ENCODE measurements around the gene ARHGAP22. TPM values are rescaled to one million over a fixed set of nuclear protein-coding genes. Genes with fewer than 3 reads are reported as not detected.

ARHGAP22 gene
- total and polyA plus RNA-seq, 2 of the 4 experiments (the other 2 are of a cell fraction), result 28.3 to 30.2 TPM

GRCh38 chr10:48487244-48487643, 117.6 kb downstream of the ARHGAP22 start:
- H3K79me1 ChIP-seq (ENCODE audit: low read depth in 1 of 2, low read length in 2 of 2), result peaks cover 17 to 45% of the 10 kb centered on the region in 2 experiments; a peak in 3 of 4 replicates
- H3K18ac ChIP-seq (ENCODE audit: low read depth, low read length), result no peak overlapping the region
- H4K20me1 ChIP-seq (ENCODE audit: insufficient read depth, low read length), result peaks cover 10% of the 10 kb centered on the region; the same call in 1 of the 2 replicates
- in situ Hi-C loops (cut with MboI; ENCODE audit: low sequenced_read_pairs), result no loop called here
- no peak overlapping the region for H2BK20ac ChIP-seq (ENCODE audit: low read depth, low read length)
- H2AK9ac ChIP-seq (replicated peaks; ENCODE audit: low read depth, low read length, poor library complexity), result no peak overlapping the region
- no CpG with 5 or more reads among the region's 1 CpG for WGBS, 2 experiments (ENCODE audit: extremely low coverage in 2 of 2, insufficient read length in 1 of 2)
- DNase-seq, result no peak
- no peak overlapping the region for H2AK5ac ChIP-seq (ENCODE audit: low read depth, low read length)
- H3K4ac ChIP-seq (ENCODE audit: low read depth, low read length), result no peak overlapping the region
- H3K4me2 ChIP-seq (ENCODE audit: low read depth, low read length), result no peak overlapping the region
- H3K4me1 ChIP-seq (ENCODE audit: control insufficient read depth, insufficient read depth, low read length), result peaks cover 2% of the 10 kb centered on the region; the same call in 1 of the 2 replicates
- no peak overlapping the region for H3K56ac ChIP-seq (ENCODE audit: extremely low read depth, insufficient read depth, low read length)
- H3K9me3 ChIP-seq (ENCODE audit: control insufficient read depth, insufficient read depth, low read length), result no peaks in the 10 kb centered on the region
- H3K14ac ChIP-seq (replicated peaks; ENCODE audit: low read depth, low read length), result no peak overlapping the region
- ATAC-seq (ENCODE audit: low read depth), result no peak
- H3K4me3 ChIP-seq (ENCODE audit: insufficient read depth, low read depth, low read length), result no peak overlapping the region
- no peak overlapping the region for H2BK120ac ChIP-seq (ENCODE audit: low read depth, low read length)
- H3K23ac ChIP-seq (ENCODE audit: low read depth, low read length), result no peak overlapping the region
- H4K8ac ChIP-seq (ENCODE audit: low read depth in 2 of 2, low read length in 2 of 2), result no peak overlapping the region
- TF ChIP-seq POLR2A (IDR thresholded peaks at IDR 0.05; ENCODE audit: low read depth, low read length), result no peak
- TF ChIP-seq BHLHE40 (IDR thresholded peaks at IDR 0.05; ENCODE audit: low read depth, low read length), result no peak
- no peak for TF ChIP-seq CEBPB (IDR thresholded peaks at IDR 0.05; ENCODE audit: low read depth, low read length)
- TF ChIP-seq USF2 (IDR thresholded peaks at IDR 0.05; ENCODE audit: low read depth, low read length), result no peak
- no peak for TF ChIP-seq RAD21 (IDR thresholded peaks at IDR 0.05; ENCODE audit: low read length)
- no peak for TF ChIP-seq NFE2L2 (IDR thresholded peaks at IDR 0.05; ENCODE audit: low read depth, low read length)
- TF ChIP-seq CTCF (conservative IDR thresholded peaks at IDR 0.05; ENCODE audit: low read depth, low read length), result no peak
- TF ChIP-seq FOS (IDR thresholded peaks at IDR 0.05; ENCODE audit: low read depth, low read length), result no peak
- TF ChIP-seq MAZ (IDR thresholded peaks at IDR 0.05; ENCODE audit: borderline replicate concordance, low read depth, low read length), result no peak
- no peak for TF ChIP-seq RCOR1 (IDR thresholded peaks at IDR 0.05; ENCODE audit: insufficient replicate concordance, low read length)
- no peak for TF ChIP-seq RFX5 (IDR thresholded peaks at IDR 0.05; ENCODE audit: low read depth, low read length)
- TF ChIP-seq SMC3 (IDR thresholded peaks at IDR 0.05; ENCODE audit: low read depth, low read length), result no peak
- no peak for TF ChIP-seq MAFK (IDR thresholded peaks at IDR 0.05; ENCODE audit: low read depth, low read length)
- TF ChIP-seq ELK1 (IDR thresholded peaks at IDR 0.05; ENCODE audit: borderline replicate concordance, low read depth, low read length), result no peak
- TF ChIP-seq MXI1 (IDR thresholded peaks at IDR 0.05; ENCODE audit: borderline replicate concordance, low read depth, low read length), result no peak
- TF ChIP-seq CHD1 (IDR thresholded peaks at IDR 0.05; ENCODE audit: low read depth, low read length), result no peak
- POLR2A ChIA-PET (ENCODE audit: unreplicated experiment), result no interaction called here
- CTCF ChIA-PET, result no interaction called here
- intact Hi-C loops (cut with micrococcal nuclease), result no loop called here
- no peak overlapping the region for H2BK15ac ChIP-seq (ENCODE audit: low read depth, low read length)
- H3K9me1 ChIP-seq (ENCODE audit: insufficient read depth, low read length), result peaks cover 12% of the 10 kb centered on the region
- H2BK5ac ChIP-seq (ENCODE audit: low read depth, low read length, poor library complexity, severe bottlenecking), result no peak overlapping the region
- H4K5ac ChIP-seq (ENCODE audit: low read depth, low read length), result no peak overlapping the region
- no peak overlapping the region for H3K27ac ChIP-seq (ENCODE audit: insufficient read depth, low read length)
- H4K91ac ChIP-seq (ENCODE audit: insufficient read depth, low read depth, low read length), result no peak overlapping the region
- H3K9ac ChIP-seq (ENCODE audit: low read depth, low read length), result no peak overlapping the region
- H3K36me3 ChIP-seq (ENCODE audit: control insufficient read depth, insufficient read depth, low read length), result no peaks in the 10 kb centered on the region
- dilution Hi-C loops (cut with HindIII; ENCODE audit: low sequenced_read_pairs, unreplicated experiment), result no loop called here
- BruUV-seq (replicated peaks), result no TSS peak
- no peaks in the 10 kb centered on the region for H3K27me3 ChIP-seq (ENCODE audit: control insufficient read depth, insufficient read depth, low read length)
- H2AFZ ChIP-seq (replicated peaks; ENCODE audit: low read length, poor library complexity), result no peak overlapping the region

Data from IMR-90 (cell line).